Ovary (tissue), 3 donors: ENCODE measurements around the gene BPI.

Experiments
- EP300 ChIP-seq: sonication (generic); formaldehyde crosslinking; IDR thresholded peaks from one replicate; pipeline ENCODE4 v1.6.1; 2017; ENCODE audit warnings: antibody characterized with exemption
- POLR2A ChIP-seq: fragments of 450-650 bp; IDR thresholded peaks from one replicate; pipeline ENCODE4 v1.6.1; 2017; ENCODE audit warnings: antibody characterized with exemption, mild to moderate bottlenecking, moderate library complexity
- TF ChIP-seq, protein P1 (sequence below), 3 donors: fragments of 450-650 bp in 2 of 3; fragments of 200-600 bp in 1 of 3; IDR thresholded peaks; one replicate each; pipeline versions ENCODE4 v1.5.1 to v1.8.0; 2016 to 2022; ENCODE audit warnings: antibody characterized with exemption in 3 of 3, mild to moderate bottlenecking in 1 of 3
- donor health status: DM: no; HTN: no; CAD: no.

DNA sequence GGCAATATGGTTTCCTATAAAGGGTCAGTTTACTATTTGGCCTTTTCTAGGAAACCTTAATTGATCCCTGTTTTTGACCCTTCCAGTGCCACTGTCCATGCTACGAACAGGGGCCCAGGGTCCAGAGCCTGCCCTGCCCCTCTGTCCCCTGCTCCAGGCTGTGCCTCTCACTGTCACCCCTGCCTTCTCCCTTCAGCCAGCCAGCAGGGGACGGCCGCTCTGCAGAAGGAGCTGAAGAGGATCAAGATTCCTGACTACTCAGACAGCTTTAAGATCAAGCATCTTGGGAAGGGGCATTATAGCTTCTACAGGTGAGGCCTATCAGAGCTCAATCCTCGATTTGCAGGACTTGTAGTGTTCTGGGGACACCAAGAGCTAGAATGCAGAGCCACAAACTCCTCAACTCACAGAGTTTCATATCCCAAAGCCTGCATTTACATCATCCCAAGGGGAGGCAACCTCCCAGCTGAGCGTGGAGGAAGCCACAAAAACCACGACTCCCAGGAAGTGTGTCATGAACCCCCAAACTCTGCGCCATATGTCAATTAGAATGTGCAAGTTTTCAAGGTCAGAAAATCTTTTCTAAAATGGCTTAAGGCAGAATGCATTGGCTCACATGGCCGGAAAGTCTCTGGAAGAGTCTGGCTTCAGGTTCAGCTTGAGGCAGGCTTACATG, 3.6 kb downstream of the BPI start:
- TF ChIP-seq, protein P1, sequence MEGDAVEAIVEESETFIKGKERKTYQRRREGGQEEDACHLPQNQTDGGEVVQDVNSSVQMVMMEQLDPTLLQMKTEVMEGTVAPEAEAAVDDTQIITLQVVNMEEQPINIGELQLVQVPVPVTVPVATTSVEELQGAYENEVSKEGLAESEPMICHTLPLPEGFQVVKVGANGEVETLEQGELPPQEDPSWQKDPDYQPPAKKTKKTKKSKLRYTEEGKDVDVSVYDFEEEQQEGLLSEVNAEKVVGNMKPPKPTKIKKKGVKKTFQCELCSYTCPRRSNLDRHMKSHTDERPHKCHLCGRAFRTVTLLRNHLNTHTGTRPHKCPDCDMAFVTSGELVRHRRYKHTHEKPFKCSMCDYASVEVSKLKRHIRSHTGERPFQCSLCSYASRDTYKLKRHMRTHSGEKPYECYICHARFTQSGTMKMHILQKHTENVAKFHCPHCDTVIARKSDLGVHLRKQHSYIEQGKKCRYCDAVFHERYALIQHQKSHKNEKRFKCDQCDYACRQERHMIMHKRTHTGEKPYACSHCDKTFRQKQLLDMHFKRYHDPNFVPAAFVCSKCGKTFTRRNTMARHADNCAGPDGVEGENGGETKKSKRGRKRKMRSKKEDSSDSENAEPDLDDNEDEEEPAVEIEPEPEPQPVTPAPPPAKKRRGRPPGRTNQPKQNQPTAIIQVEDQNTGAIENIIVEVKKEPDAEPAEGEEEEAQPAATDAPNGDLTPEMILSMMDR (IDR thresholded peaks at IDR 0.05) = no peak
- no peak for TF ChIP-seq EP300
- no peak for TF ChIP-seq POLR2A
